ENCODE results near the gene USP17L26.
"Not testable (repeated sequence)": the region's sequence is repeated elsewhere in the genome, so short reads cannot be mapped to it uniquely, and the experiment has no call there.

Gene USP17L26, protein sequence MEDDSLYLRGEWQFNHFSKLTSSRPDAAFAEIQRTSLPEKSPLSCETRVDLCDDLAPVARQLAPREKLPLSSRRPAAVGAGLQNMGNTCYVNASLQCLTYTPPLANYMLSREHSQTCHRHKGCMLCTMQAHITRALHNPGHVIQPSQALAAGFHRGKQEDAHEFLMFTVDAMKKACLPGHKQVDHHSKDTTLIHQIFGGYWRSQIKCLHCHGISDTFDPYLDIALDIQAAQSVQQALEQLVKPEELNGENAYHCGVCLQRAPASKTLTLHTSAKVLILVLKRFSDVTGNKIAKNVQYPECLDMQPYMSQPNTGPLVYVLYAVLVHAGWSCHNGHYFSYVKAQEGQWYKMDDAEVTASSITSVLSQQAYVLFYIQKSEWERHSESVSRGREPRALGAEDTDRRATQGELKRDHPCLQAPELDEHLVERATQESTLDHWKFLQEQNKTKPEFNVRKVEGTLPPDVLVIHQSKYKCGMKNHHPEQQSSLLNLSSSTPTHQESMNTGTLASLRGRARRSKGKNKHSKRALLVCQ

DNA sequence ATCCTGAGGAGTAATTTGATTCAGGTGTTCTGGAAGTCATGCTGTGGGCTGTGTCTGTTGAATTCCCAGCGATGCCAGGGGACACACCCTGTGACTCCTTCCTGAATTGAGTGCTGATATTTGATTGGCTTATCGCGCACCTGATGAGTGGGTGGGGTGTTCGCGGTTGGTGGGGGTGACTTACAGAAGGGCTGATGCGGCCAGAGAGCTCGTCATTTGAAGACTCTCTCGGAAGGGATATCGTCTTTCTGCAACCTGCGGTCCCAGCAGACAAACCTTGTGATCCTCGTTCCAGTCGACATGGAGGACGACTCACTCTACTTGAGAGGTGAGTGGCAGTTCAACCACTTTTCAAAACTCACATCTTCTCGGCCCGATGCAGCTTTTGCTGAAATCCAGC is at the start of gene USP17L26:
Gene USP17L26 (plus strand): TSS at position 301 of the 400 bp plus-strand sequence. CDS start 0 bp downstream, at position 301.
- DNase-seq (ENCODE audit: low read depth): not testable (repeated sequence)

DNA sequence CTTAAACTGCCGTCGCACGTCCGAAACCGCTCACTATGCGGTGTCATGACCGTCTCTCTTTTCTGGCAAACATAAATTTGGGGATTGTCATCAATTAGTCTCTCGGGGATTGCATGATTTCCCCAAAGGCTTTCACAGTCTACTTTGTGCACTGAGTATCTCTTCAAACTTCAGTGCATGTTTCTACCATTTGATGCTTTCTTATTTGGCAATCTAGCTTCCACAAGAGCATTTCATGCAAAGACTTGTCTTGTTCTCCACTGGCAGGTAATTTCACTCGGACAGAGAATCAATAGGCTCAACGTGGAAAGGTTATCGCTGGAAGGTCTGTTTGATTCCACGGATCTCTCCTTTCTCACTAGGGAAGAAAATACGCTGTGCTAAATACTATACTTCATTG is 10.3 kb upstream of the USP17L26 start:
- DNase-seq (ENCODE audit: low read depth): not testable (repeated sequence)

DNA sequence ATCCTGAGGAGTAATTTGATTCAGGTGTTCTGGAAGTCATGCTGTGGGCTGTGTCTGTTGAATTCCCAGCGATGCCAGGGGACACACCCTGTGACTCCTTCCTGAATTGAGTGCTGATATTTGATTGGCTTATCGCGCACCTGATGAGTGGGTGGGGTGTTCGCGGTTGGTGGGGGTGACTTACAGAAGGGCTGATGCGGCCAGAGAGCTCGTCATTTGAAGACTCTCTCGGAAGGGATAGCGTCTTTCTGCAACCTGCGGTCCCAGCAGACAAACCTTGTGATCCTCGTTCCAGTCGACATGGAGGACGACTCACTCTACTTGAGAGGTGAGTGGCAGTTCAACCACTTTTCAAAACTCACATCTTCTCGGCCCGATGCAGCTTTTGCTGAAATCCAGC is 9.6 kb upstream of the USP17L26 start, which contains the start of gene USP17L24:
Gene USP17L24 (plus strand): TSS at position 301 of the 400 bp plus-strand sequence. CDS start 0 bp downstream, at position 301.
- DNase-seq (ENCODE audit: low read depth): not testable (repeated sequence)

DNA sequence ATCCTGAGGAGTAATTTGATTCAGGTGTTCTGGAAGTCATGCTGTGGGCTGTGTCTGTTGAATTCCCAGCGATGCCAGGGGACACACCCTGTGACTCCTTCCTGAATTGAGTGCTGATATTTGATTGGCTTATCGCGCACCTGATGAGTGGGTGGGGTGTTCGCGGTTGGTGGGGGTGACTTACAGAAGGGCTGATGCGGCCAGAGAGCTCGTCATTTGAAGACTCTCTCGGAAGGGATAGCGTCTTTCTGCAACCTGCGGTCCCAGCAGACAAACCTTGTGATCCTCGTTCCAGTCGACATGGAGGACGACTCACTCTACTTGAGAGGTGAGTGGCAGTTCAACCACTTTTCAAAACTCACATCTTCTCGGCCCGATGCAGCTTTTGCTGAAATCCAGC is 4.8 kb upstream of the USP17L26 start, which contains the start of gene USP17L25:
Gene USP17L25 (plus strand): TSS at position 301 of the 400 bp plus-strand sequence. CDS start 0 bp downstream, at position 301.
- DNase-seq (ENCODE audit: low read depth): not testable (repeated sequence)

DNA sequence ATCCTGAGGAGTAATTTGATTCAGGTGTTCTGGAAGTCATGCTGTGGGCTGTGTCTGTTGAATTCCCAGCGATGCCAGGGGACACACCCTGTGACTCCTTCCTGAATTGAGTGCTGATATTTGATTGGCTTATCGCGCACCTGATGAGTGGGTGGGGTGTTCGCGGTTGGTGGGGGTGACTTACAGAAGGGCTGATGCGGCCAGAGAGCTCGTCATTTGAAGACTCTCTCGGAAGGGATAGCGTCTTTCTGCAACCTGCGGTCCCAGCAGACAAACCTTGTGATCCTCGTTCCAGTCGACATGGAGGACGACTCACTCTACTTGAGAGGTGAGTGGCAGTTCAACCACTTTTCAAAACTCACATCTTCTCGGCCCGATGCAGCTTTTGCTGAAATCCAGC is 4.6 kb downstream of the USP17L26 start, which contains the start of gene USP17L5:
Gene USP17L5 (plus strand): TSS at position 301 of the 400 bp plus-strand sequence. CDS start 0 bp downstream, at position 301.
- not testable (repeated sequence) for DNase-seq (ENCODE audit: low read depth)

DNA sequence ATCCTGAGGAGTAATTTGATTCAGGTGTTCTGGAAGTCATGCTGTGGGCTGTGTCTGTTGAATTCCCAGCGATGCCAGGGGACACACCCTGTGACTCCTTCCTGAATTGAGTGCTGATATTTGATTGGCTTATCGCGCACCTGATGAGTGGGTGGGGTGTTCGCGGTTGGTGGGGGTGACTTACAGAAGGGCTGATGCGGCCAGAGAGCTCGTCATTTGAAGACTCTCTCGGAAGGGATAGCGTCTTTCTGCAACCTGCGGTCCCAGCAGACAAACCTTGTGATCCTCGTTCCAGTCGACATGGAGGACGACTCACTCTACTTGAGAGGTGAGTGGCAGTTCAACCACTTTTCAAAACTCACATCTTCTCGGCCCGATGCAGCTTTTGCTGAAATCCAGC is 9.4 kb downstream of the USP17L26 start, which contains the start of gene USP17L27:
Gene USP17L27 (plus strand): TSS at position 301 of the 400 bp plus-strand sequence. CDS start 0 bp downstream, at position 301.
- DNase-seq (ENCODE audit: low read depth): not testable (repeated sequence)

DNA sequence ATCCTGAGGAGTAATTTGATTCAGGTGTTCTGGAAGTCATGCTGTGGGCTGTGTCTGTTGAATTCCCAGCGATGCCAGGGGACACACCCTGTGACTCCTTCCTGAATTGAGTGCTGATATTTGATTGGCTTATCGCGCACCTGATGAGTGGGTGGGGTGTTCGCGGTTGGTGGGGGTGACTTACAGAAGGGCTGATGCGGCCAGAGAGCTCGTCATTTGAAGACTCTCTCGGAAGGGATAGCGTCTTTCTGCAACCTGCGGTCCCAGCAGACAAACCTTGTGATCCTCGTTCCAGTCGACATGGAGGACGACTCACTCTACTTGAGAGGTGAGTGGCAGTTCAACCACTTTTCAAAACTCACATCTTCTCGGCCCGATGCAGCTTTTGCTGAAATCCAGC is 14.1 kb downstream of the USP17L26 start, which contains the start of gene USP17L28:
Gene USP17L28 (plus strand): TSS at position 301 of the 400 bp plus-strand sequence. CDS start 0 bp downstream, at position 301.
- not testable (repeated sequence) for DNase-seq (ENCODE audit: low read depth)

DNA sequence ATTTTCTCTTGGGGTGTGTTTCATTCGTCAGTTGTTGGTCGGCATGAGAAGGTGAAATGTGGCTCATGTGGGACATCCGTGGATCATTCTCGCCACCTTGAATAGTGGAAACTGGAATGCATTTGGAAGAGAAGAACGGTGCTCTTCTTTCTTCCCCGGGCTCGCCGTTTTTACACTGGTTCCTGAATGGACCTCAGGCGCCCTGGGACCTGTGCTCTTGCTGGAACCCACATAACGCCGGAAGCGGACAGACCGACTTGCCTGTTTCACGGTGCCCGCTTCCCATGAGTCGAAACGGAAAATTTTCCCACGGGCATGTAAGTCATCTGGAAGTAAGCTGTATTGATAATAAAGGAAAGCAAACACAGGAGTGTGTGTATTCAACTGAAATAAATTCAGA is 16.4 kb downstream of the USP17L26 start:
- DNase-seq (ENCODE audit: low read depth): not testable (repeated sequence)

DNA sequence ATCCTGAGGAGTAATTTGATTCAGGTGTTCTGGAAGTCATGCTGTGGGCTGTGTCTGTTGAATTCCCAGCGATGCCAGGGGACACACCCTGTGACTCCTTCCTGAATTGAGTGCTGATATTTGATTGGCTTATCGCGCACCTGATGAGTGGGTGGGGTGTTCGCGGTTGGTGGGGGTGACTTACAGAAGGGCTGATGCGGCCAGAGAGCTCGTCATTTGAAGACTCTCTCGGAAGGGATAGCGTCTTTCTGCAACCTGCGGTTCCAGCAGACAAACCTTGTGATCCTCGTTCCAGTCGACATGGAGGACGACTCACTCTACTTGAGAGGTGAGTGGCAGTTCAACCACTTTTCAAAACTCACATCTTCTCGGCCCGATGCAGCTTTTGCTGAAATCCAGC is 18.9 kb downstream of the USP17L26 start, which contains the start of gene USP17L29:
Gene USP17L29 (plus strand): TSS at position 301 of the 400 bp plus-strand sequence. CDS start 0 bp downstream, at position 301.
- DNase-seq (ENCODE audit: low read depth): not testable (repeated sequence)

DNA sequence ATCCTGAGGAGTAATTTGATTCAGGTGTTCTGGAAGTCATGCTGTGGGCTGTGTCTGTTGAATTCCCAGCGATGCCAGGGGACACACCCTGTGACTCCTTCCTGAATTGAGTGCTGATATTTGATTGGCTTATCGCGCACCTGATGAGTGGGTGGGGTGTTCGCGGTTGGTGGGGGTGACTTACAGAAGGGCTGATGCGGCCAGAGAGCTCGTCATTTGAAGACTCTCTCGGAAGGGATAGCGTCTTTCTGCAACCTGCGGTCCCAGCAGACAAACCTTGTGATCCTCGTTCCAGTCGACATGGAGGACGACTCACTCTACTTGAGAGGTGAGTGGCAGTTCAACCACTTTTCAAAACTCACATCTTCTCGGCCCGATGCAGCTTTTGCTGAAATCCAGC is 28.4 kb downstream of the USP17L26 start, which contains the start of gene USP17L30:
Gene USP17L30 (plus strand): TSS at position 301 of the 400 bp plus-strand sequence. CDS start 0 bp downstream, at position 301.
- not testable (repeated sequence) for DNase-seq (ENCODE audit: low read depth)

DNA sequence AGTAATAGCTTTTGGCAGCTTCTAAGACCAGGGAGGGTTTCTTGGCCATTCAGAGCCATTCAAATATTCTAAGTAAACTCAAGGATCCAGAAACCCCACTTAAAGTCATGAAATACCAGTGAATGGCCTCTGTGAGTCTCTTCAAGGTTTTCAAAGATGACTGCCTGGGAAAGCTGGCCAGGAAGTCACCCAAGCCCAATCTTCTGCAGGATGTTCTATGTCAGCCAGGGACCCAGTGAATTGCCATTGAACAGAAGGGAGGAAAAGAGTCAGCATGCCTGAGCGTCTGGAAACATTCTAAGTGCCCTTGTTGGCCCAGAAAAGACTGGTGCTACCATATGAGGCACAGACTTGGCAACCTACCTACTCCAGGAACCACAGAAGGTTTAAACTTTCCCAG is 45.4 kb downstream of the USP17L26 start:
- DNase-seq (ENCODE audit: low read depth): not testable (repeated sequence)

DNA sequence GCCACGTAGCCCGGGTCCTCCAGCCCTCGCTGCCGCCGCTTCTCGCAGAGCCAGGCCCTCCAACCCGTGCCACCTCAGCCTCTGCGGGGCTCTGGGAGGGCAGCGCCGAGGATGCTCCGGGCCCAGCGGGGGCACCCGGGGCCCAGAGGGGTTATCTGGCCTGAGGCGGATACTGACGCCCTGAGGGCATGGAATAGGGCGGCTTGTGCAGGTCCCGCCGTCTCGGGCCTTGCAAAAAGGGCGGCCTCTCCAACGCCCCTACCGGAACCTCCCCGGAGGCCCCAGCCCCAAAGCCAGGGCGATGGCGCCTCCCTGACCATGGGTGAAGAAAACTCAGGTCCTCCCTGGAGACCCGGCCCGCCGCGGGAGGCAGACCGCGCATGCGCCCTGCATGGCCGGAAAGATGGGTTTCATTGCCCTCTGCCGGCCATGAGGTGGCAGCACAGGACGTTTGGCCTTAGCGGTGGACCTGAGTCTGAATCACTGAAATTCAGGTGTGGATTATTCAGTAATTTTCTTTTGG is 46.6 kb downstream of the USP17L26 start:
- not testable (repeated sequence) for DNase-seq (ENCODE audit: low read depth)

DNA sequence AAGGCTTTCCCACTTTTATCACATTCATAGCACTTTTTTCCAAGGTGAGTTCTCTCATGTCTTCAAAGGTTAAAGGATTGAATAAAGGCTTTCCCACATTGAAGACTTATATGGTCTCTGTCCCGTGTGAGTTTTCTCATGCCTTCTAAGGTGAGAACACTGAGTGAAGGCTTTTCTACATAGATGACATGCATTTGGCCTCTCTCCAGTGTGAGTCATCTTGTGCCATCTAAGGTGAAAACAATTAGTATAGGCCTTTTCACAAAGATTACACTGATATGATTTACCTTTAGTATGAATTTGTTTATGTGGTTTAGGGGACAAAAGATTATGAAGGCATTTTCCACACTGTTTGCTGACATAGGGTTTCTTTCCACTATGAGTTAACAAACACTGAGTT is 49.7 kb downstream of the USP17L26 start:
- no peak for DNase-seq (ENCODE audit: low read depth)

Measured in fibroblast of the conjunctiva (primary cell).